ENCODE results near the gene OSBP.
"Not testable (repeated sequence)": the region's sequence is repeated elsewhere in the genome, so short reads cannot be mapped to it uniquely, and the experiment has no call there.

Gene OSBP, protein sequence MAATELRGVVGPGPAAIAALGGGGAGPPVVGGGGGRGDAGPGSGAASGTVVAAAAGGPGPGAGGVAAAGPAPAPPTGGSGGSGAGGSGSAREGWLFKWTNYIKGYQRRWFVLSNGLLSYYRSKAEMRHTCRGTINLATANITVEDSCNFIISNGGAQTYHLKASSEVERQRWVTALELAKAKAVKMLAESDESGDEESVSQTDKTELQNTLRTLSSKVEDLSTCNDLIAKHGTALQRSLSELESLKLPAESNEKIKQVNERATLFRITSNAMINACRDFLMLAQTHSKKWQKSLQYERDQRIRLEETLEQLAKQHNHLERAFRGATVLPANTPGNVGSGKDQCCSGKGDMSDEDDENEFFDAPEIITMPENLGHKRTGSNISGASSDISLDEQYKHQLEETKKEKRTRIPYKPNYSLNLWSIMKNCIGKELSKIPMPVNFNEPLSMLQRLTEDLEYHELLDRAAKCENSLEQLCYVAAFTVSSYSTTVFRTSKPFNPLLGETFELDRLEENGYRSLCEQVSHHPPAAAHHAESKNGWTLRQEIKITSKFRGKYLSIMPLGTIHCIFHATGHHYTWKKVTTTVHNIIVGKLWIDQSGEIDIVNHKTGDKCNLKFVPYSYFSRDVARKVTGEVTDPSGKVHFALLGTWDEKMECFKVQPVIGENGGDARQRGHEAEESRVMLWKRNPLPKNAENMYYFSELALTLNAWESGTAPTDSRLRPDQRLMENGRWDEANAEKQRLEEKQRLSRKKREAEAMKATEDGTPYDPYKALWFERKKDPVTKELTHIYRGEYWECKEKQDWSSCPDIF

DNA sequence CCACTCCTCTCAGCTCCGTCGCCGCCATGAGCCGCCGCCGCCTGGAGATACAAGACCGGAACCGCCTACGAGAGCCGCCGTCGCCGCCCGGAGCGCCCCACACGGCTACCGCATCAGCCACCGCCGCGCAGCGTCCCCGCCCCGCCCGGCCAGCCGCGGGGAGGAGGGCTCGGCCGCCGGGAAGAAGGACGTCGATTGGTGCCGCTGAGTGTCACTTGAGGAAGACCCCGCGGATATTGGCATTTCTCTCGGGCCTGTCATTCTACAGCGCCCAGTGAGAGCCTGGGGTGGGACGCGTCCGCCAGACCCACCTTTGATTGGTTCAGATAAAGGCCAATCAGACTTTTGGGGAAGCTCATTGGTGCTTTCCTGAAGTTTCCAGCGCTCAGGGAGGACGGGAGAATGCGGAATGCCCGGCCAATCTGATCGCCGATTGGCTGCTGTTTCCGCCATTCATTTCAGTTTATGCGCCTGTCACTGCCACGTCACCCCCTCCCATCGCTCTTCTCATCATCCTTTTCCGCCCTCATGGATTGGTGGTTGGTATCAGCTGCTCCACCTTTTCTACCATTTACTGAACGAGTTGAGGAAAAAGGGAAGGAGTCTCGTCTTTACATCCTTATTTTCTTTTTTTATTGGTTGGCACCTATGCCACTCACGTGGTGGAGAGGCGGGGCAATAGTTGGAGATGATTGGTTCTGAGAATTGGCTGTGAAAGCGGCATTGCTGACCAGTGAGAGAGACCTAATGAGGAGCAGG, at the start of gene OSBP:
TSS of gene OSBP (minus strand) at position 138 of the 759 bp plus-strand sequence. CDS start at position 28, 110 bp downstream.
- peak; percentile 100 for DNase-seq

DNA sequence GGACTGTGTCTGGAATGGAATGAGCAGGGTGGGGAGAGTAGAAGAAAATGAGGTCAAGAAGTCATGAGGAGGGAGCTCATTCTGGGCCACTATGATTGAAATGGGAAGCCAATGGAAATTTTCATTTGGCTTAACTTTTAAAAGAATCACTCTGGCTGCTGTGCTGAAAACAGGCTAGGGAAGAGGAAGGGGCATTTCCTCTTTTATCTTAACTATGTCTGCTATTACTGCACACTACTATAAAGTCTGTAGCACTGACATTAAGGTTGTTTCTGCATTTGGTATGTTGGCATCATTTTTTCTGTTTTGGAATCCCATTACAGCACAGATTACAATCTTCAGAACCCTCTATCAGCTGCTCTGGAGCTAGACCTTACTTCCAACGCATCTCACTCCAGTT, 45.0 kb upstream of the OSBP start:
- DNase-seq: no peak

DNA sequence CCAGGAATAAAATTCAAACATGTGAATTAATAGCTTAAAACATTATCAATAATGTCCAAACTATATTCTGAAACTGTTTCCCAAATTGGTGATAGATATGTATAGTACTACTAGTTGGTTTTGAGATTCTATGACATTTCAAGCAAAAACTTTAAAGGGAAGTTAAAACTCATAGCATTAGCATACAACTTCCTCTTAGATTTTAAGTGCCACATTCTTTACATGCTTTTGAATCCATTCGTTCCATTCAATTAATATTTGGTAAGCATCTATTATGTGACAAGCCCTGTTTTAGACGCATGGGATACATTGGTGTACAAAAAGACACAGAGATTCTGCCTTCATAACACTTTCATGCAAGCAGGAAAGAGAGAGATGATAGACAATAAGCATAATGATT, 44.4 kb upstream of the OSBP start:
- no peak for DNase-seq

DNA sequence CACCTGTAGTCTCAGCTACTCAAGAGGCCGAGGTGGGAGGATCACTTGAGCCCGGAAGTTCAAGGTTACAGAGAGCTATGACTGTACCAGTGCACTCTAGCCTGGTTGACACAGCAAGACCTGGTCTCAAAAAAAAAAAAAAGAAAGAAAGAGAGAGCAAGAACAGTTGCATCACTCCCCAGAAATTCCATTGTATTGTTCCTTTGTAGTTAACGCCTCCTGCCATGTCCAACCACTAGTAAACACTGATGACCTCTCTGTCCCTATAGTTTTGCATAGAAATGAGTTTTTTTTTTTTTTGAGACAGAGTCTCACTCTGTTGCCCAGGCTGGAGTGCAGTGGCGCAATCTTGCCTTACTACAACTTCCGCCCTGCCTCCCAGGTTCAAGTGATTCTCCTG, 42.5 kb upstream of the OSBP start:
- DNase-seq: no peak

DNA sequence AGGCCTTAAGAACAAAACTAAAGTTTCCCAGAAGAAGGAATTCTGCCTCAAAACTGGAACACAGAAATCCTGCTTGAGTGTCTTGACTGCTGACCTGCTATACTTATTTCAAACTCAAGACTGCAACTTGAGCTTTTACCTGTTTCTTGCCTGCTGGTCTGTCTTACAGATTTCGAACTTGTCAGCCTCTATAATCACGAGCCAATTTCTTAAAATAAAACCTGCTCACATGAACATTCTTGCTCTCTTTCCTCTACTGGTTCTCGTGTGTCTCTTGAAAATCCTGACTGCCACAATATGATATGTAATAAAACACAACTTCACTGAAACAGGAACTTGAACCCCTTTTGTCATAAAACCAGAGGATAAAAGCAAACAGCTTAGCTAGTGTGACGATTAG, 39.3 kb upstream of the OSBP start:
- no peak for DNase-seq

DNA sequence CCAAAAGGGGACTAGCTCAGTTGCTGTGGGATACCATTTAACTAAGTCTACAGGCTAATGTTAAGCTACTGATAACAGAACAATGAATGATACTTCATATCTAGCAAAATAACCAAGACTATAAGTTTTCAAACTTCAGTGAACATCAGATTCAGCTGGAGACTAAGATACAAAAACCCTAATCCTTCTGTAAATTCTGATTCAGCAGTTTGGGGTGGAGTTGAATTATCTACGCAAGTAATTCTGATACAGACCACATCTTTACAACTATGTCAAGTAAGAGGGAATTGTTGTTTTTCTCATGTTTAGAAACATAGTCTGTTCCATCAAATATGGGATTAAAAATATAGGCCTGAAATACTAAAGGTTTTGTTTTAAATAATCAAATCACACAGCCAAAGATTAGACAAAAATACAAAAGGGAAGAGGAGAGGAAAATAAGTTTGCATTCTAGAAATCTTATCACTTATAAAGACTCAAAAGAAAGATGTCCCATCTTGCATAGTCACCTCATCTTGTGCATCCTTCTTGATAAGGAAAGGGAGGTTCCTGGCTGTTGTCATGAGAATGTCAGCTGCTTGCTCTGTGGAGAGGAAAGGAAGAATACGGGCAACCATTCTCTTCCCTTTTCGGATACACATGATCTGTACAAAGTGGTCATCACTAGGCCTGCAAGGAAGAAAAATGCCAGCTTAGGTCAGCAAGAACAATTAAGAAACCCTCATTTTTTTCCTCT, 31.8 kb upstream of the OSBP start:
- DNase-seq: no peak

DNA sequence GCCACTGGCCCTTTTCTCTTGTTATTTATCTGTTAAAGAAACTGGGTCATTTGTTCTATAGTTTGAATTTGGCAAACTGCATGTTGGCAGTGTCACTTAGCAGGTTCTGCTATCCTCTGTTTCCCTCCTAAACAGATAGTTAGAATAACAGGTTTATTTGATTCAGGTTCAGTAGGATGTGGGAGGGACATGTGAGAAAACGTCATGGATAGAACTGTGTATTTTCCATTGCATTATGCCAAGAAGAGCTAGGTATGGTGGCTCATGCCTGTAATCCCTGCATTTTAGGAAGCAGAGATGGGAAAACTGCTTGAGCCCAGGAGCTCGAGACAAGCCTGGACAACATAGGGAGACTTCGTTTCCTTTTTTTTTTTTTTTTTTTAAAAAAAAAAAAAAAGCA, 29.0 kb upstream of the OSBP start:
- DNase-seq: no peak

DNA sequence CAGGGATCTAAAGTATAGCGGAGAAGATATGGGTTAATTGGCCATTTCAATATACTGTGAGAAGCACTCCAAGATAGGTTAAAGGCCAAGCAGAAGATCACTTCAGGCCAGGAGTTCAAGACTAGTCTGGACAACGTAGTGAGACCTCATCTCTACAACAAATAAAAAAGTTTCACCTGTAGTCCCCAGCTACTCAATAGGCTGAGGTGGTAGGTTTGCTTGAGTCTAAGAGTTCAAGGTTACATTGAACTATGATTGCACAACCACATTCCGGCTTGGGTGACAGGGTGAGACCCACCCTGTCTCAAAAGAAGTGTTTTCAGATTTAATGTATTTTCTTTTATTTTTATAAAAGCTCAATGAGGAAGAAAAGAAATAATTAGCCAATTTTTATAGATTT, 27.8 kb upstream of the OSBP start:
- no peak for DNase-seq

DNA sequence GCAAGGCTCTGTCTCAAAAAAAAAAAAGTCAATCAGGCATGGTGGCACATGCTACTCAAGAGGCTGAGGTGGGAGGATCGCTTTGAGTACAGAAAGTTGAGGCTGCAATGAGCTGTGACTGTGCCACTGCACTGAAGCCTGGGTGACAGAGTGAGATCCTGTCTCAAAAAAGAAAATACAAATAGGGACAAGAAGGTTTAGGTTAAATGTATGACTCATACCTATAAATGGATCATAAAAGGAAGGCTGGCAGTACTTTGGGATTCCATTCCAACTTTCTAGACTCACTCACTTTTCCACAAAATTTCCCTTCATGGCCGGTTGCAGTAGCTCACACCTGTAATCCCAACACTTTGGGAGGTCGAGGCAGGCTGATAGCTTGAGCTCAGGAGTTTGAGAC, 25.6 kb upstream of the OSBP start:
- no peak for DNase-seq

DNA sequence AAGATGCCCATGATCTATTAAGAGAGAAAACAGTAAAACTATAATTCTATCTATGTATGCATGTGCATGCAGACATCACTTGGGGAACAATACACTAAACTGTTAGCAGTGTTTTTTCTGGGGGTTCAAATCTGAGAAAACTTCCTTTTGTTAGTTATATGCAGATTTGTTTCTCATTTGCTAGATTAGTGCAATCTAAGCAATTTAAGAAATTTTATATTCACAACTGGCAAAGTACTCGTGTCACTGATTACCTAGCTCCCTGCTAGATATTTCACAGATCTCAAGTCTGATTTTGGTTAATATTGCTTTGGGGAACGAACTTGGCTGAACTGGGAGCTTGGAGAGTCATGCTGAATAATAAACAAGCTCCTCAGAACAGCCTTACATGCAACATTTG, 14.9 kb upstream of the OSBP start:
- DNase-seq: no peak

DNA sequence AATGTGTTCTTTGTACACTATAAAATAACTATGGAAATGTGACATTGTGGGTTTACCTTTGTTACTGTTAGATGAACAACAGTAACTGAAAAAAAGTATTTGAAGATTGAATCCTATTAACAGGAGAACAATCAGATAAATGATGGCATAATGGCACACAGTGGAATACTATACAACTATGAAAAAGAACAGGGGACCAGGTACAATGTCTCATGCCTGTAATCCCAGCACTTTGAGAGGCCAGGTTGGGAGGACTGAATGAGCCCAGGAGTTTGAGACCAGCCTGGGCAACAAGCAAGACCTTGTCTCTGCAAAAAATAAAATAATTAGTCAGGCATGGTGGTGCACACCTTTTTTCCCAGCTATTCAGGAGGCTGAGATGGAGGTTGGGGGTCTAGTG, 14.4 kb upstream of the OSBP start:
- no peak for DNase-seq

DNA sequence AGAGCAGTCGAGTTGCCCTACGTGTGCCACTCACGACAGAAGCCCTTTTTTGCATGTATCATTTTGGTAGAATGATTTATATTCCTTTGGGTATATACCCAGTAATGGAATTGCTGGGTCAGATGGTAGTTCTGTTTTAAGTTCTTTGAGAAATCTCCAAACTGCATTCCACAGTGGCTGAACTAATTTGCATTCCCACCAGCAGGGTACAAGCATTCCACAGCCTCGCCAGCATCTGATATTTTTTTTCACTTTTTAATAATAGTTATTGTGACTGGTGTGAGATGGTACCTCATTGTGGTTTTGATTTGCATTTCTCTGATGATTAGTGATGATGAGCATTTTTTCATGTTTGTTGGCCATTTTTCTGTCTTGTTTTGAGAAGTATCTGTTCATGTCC, 11.4 kb upstream of the OSBP start:
- not testable (repeated sequence) for DNase-seq

DNA sequence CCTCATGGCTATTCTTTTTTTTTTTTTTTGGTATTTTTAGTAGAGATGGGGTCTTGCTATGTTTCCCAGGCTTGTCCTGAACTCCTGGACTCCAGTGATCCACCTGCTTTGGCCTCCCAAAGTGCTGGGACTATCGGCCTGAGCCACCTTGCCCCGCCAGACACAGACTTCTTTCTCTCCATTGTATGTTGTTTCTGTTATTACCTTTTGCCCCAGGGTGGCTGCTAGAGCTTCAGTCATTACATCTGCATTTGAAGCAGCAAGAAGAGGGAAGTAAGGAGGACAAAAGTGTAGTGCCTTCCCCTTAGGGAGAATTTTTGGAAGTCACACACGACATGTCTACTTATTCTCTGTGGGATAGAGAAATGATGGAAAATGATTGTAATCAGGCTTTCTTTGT, 10.1 kb upstream of the OSBP start:
- DNase-seq: no peak

DNA sequence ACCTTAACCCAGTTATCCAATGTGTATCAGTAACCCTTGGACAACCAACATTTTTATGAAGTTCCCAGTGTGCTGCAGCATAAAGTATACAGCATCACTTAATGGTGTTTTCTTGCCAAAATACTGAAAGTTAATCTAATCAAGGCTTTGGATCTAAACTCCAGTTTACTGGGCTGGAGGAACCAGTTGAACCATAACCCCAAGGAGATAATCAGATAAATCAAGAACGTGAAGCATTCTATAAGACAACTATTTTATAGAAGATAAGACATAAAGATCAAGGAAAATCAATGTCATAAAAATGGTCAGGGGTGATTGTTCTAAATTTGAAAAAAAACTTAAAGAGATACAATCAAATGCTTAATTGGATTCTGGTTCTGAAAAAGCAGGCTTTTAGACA, 2.3 kb upstream of the OSBP start:
- DNase-seq: no peak

DNA sequence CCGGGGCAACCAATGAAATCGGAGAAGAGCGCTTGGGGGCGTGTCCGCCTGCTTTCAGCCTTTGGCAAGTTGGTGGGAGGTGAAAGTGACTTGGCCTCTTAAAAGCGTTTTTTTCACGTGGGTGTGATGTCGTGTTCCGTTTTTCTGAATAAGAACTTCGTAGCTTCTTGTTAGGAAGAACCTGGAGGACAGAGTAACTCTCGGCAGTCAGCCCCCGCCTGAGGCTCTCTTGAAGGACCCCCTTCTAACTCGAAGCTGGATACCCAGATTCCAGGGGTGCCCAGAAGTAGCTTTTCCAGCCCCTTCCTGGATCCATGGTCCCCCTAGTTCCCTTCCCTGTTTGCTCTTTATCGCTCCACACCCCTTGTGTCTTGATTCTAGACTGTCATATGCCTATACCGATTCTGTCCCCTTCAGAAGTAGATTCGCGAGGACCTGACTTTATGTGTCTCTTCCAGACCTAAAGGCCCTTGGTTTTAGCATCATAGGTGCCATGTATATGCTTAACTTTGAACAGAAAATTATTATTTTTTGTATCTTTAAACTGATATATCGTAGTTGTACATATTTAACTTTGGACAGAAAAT, 915 bp upstream of the OSBP start:
- DNase-seq: no peak

DNA sequence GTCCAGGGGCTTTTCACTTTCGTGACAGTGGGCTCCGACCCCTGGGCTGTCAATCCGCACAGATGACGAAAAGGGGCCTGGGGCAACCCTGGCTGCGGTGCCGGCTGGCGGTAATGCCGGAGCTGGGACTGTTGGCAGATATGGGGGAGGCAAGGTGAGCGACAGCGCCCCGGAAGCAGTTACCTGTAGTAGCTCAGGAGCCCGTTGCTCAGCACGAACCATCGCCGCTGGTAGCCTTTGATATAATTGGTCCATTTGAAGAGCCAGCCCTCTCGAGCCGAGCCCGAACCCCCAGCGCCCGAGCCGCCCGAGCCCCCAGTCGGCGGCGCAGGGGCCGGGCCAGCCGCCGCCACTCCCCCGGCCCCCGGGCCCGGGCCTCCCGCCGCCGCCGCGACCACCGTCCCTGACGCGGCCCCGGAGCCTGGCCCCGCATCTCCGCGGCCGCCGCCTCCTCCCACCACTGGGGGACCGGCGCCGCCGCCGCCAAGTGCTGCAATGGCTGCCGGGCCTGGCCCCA, 396 bp downstream of the OSBP start:
- DNase-seq: peak; percentile 78

DNA sequence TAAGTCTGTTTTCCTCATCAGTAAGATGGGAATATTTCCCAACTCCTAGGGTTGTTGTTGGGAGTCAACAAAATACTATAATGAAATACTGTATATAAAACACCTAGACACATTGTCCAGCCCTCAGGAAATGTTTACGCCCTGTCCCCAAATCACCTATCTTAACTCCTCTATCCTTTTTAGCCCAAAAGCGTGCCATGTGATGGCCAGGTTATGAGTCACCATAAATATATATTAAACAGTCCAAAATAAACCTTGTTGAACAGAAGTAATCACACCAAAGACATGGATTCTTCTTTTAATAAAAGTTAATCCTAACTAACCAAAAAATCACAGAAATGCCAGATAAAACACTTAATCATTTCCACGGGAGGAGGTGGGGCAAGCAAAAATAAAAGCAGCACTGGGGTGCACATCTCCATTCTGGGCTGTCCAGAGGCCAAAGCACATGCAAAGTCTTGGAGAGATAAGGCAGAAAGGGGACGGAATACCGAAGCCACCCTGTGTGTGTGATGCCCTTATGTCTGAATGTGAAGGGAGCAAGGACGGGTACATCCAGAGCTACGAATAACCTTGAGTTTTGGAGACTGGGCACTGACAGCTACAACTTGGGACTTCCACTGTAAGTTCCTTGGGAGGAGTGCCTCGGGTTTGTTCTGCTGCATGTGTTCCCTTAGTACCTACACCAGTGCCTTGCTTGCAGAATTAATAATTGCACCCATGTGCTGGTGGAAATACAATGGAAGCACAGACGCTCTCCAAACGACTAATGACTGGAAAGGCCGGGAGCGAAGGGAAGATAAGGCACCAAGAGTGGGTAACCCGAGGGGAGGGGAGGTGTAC, 1.1 kb downstream of the OSBP start:
- no peak for DNase-seq

DNA sequence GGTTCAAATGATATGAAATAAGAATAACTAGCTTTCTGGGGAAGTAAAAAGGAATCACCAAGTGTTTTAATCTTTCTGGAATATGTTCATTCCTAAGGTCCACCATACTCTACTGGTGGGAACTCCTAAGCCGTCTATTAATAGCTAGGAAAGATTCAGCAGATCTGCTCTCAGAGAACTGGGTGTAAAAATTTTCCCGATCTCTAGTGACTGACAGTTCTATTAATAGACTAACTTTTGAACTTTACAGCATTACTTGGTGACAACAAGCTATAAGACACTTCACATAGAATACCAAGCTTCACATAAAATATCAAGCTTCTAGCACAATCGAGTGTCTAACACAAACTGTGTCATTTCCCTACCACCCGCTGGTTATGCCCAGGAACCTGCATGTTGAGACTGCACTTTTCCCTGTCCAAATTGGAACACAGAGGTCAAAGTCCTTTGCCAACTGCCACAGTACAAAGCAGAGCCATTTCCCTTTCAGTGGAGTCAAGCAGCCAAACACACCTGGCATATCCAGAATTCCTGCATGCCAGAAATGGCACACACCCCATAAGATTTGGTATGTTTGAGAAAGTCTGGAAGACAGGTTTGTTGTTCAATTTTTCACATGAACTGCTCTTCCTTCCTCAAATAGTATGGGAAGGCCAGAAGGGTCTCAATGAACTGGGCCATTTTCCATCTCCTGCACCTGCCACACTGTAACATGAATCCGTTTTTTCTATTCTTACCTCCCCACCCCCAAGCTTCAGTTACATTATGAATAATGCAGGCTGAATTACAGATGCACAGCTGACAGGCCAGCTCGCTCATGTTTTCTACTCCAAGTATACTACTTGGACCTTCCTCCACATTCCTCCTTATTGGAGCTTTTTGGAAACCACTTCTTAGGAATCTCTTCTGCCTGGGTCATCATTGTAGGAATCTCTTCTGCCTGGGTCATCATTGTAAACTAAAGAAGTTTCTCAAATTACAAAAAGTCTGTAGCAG, 3.7 kb downstream of the OSBP start:
- no peak for DNase-seq

DNA sequence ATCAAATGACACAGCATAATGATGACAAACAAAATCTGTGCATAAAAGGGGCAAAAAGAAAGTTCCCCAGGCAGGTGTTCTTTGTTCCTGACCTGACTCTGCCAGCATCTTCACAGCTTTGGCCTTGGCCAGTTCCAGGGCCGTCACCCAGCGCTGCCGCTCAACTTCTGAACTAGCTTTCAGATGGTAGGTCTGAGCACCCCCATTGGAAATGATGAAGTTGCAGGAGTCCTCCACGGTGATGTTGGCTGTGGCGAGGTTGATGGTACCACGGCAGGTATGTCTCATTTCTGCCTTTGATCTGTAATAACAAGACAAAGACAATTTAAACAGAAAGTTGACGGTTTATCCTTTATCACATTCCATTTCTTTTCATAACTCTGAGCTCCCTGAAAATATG, 5.3 kb downstream of the OSBP start:
- DNase-seq: no peak
